HTR-8/SVneo (cell line): ENCODE results near the gene SIK3.
A peak's percentile ranks its signal among the peaks of the same experiment; 100 is the strongest.
"Not testable (repeated sequence)": the region's sequence is repeated elsewhere in the genome, so short reads cannot be mapped to it uniquely, and the experiment has no call there.

Experiments
- DNase-seq: peaks from one replicate; pipeline ENCODE4 v3.0.0; 2011; ENCODE audit warnings: low spot score, mixed read lengths; ENCODE audit not compliant: insufficient read length
- FAIRE-seq: peaks from 2 replicates; lab custom pipeline; 2011; peaks lifted over from hg19 to GRCh38; lab: Jason Lieb, UNC

SIK3 gene

GRCh38 chr11:116821050-116821918 is 276.9 kb downstream of the SIK3 start:
- no peak for DNase-seq
- FAIRE-seq: no peak

GRCh38 chr11:116819049-116819448 is 279.2 kb downstream of the SIK3 start:
- DNase-seq (no peak), FAIRE-seq (no peak)

GRCh38 chr11:116814502-116814901 is 283.7 kb downstream of the SIK3 start:
- FAIRE-seq: no peak
- no peak for DNase-seq

GRCh38 chr11:116813781-116814471 is 284.3 kb downstream of the SIK3 start:
- no peak for DNase-seq
- no peak for FAIRE-seq

- FAIRE-seq (no peak), DNase-seq (no peak)
These were observed 285.1 kb downstream of the SIK3 start for GRCh38 chr11:116813170-116813569.

- FAIRE-seq: no peak
- no peak for DNase-seq
These were observed 286.1 kb downstream of the SIK3 start for GRCh38 chr11:116812109-116812508.

- DNase-seq: no peak
- no peak for FAIRE-seq
These were observed 287.0 kb downstream of the SIK3 start for GRCh38 chr11:116811194-116811593.

- FAIRE-seq (no peak), DNase-seq (no peak)
These were observed 289.7 kb downstream of the SIK3 start for GRCh38 chr11:116808262-116809175.

- FAIRE-seq (no peak), DNase-seq (no peak)
These were observed 290.5 kb downstream of the SIK3 start for GRCh38 chr11:116807601-116808261.

GRCh38 chr11:116804001-116804400 is 294.2 kb downstream of the SIK3 start:
- no peak for DNase-seq
- FAIRE-seq: no peak

GRCh38 chr11:116801662-116802061 is 296.6 kb downstream of the SIK3 start:
- not testable (repeated sequence) for FAIRE-seq, DNase-seq

GRCh38 chr11:116800610-116801009 is 297.6 kb downstream of the SIK3 start:
- FAIRE-seq (no peak), DNase-seq (no peak)

- DNase-seq (no peak), FAIRE-seq (no peak)
These were observed 299.9 kb downstream of the SIK3 start for GRCh38 chr11:116798368-116798767.

- no peak for DNase-seq
- FAIRE-seq: no peak
These were observed 300.4 kb downstream of the SIK3 start for GRCh38 chr11:116797816-116798215.

GRCh38 chr11:116796548-116796947 is 301.7 kb downstream of the SIK3 start:
- FAIRE-seq: no peak
- DNase-seq: no peak

- DNase-seq: no peak
- FAIRE-seq: no peak
These were observed 303.4 kb downstream of the SIK3 start for GRCh38 chr11:116794851-116795250.

- DNase-seq: no peak
- peak; percentile 48 for FAIRE-seq
These were observed 304.5 kb downstream of the SIK3 start for GRCh38 chr11:116793772-116794097.
